ENCODE measurements around the gene GRB10. TPM values are rescaled to one million over a fixed set of nuclear protein-coding genes. Genes with fewer than 3 reads are reported as not detected.

Gene GRB10
- total and polyA plus RNA-seq, 2 of the 8 experiments (the other 6 are each of a cell fraction or from before 2014, with no cell fraction given), result 35.7 to 97.0 TPM

DNA sequence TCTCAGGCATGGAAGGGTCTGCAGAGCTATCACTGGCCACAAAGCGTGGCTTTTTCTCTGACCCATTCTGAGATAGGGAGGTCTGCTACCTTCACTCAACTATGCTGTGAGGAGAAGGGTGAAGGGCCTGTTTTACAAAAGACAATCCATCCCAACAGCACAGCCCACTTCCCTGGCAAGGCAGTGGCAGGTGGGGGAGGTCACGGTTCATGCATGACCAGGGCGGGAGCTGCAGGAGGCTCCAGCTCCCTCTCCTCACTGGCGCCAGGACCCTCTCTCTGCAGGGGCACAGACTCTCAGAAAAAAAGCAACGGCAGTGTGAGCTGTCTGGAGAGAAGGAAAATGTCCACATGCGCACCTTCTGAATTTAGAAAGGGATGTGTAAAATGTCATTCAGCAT, 28.5 kb downstream of the GRB10 start (continued):
- TF ChIP-seq, protein P1, sequence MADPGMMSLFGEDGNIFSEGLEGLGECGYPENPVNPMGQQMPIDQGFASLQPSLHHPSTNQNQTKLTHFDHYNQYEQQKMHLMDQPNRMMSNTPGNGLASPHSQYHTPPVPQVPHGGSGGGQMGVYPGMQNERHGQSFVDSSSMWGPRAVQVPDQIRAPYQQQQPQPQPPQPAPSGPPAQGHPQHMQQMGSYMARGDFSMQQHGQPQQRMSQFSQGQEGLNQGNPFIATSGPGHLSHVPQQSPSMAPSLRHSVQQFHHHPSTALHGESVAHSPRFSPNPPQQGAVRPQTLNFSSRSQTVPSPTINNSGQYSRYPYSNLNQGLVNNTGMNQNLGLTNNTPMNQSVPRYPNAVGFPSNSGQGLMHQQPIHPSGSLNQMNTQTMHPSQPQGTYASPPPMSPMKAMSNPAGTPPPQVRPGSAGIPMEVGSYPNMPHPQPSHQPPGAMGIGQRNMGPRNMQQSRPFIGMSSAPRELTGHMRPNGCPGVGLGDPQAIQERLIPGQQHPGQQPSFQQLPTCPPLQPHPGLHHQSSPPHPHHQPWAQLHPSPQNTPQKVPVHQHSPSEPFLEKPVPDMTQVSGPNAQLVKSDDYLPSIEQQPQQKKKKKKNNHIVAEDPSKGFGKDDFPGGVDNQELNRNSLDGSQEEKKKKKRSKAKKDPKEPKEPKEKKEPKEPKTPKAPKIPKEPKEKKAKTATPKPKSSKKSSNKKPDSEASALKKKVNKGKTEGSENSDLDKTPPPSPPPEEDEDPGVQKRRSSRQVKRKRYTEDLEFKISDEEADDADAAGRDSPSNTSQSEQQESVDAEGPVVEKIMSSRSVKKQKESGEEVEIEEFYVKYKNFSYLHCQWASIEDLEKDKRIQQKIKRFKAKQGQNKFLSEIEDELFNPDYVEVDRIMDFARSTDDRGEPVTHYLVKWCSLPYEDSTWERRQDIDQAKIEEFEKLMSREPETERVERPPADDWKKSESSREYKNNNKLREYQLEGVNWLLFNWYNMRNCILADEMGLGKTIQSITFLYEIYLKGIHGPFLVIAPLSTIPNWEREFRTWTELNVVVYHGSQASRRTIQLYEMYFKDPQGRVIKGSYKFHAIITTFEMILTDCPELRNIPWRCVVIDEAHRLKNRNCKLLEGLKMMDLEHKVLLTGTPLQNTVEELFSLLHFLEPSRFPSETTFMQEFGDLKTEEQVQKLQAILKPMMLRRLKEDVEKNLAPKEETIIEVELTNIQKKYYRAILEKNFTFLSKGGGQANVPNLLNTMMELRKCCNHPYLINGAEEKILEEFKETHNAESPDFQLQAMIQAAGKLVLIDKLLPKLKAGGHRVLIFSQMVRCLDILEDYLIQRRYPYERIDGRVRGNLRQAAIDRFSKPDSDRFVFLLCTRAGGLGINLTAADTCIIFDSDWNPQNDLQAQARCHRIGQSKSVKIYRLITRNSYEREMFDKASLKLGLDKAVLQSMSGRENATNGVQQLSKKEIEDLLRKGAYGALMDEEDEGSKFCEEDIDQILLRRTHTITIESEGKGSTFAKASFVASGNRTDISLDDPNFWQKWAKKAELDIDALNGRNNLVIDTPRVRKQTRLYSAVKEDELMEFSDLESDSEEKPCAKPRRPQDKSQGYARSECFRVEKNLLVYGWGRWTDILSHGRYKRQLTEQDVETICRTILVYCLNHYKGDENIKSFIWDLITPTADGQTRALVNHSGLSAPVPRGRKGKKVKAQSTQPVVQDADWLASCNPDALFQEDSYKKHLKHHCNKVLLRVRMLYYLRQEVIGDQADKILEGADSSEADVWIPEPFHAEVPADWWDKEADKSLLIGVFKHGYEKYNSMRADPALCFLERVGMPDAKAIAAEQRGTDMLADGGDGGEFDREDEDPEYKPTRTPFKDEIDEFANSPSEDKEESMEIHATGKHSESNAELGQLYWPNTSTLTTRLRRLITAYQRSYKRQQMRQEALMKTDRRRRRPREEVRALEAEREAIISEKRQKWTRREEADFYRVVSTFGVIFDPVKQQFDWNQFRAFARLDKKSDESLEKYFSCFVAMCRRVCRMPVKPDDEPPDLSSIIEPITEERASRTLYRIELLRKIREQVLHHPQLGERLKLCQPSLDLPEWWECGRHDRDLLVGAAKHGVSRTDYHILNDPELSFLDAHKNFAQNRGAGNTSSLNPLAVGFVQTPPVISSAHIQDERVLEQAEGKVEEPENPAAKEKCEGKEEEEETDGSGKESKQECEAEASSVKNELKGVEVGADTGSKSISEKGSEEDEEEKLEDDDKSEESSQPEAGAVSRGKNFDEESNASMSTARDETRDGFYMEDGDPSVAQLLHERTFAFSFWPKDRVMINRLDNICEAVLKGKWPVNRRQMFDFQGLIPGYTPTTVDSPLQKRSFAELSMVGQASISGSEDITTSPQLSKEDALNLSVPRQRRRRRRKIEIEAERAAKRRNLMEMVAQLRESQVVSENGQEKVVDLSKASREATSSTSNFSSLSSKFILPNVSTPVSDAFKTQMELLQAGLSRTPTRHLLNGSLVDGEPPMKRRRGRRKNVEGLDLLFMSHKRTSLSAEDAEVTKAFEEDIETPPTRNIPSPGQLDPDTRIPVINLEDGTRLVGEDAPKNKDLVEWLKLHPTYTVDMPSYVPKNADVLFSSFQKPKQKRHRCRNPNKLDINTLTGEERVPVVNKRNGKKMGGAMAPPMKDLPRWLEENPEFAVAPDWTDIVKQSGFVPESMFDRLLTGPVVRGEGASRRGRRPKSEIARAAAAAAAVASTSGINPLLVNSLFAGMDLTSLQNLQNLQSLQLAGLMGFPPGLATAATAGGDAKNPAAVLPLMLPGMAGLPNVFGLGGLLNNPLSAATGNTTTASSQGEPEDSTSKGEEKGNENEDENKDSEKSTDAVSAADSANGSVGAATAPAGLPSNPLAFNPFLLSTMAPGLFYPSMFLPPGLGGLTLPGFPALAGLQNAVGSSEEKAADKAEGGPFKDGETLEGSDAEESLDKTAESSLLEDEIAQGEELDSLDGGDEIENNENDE (IDR thresholded peaks at IDR 0.05; ENCODE audit: insufficient replicate concordance, low read length), result no peak
- no peak for TF ChIP-seq CHD2 (IDR thresholded peaks at IDR 0.05; ENCODE audit: low read length)
- no peak for TF ChIP-seq GTF2F1 (IDR thresholded peaks at IDR 0.05; ENCODE audit: borderline replicate concordance, low read depth, low read length)
- no peak for TF ChIP-seq SUZ12 (IDR thresholded peaks at IDR 0.05; ENCODE audit: low read length)
- TF ChIP-seq SP4 (IDR thresholded peaks at IDR 0.05; ENCODE audit: low read length), result no peak
- no peak for TF ChIP-seq JUND (IDR thresholded peaks at IDR 0.05; ENCODE audit: low read length)
- no peak for TF ChIP-seq RBBP5 (IDR thresholded peaks at IDR 0.05; ENCODE audit: borderline replicate concordance, low read depth, low read length)
- TF ChIP-seq SP2 (IDR thresholded peaks at IDR 0.05; ENCODE audit: low read length), result no peak
- TF ChIP-seq CTBP2 (IDR thresholded peaks at IDR 0.05; ENCODE audit: borderline replicate concordance, insufficient read depth, insufficient read length, low read length), result no peak
- TF ChIP-seq CBX8 (IDR thresholded peaks at IDR 0.05; ENCODE audit: borderline replicate concordance, low read depth, low read length), result no peak

All from H1 (cell line).